Stimulated activated CD8-positive, alpha-beta memory T cell treated with anti-CD3 and anti-CD28 coated beads, Interleukin-4, amount 100 ng/mL, for 48 hours (primary cell): ENCODE measurements around the gene PIK3R1.
A peak's percentile ranks its signal among the peaks of the same experiment; 100 is the strongest.

Experiments used
- DNase-seq: peaks from one replicate; pipeline ENCODE4 v3.0.0-alpha.2; 2020

Gene PIK3R1

DNA sequence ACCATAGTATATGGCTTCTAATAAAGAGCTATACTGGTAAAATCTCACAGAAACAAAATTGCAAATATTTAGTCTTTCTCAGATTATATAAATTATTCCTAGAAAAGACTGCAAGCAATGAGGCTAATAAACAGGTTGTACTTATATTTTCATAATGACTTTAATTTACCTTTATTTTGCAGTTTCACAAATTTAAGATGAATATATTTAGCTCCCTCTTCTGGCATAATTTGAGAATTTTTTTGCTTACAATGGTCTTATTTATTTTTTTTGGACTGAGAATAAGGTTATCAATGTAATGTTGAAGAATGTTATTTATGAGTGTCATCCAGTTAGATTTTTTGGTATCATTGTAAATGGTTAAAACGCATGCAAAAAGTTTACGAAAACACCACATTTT is 56.7 kb downstream of the PIK3R1 start:
- no peak for DNase-seq

DNA sequence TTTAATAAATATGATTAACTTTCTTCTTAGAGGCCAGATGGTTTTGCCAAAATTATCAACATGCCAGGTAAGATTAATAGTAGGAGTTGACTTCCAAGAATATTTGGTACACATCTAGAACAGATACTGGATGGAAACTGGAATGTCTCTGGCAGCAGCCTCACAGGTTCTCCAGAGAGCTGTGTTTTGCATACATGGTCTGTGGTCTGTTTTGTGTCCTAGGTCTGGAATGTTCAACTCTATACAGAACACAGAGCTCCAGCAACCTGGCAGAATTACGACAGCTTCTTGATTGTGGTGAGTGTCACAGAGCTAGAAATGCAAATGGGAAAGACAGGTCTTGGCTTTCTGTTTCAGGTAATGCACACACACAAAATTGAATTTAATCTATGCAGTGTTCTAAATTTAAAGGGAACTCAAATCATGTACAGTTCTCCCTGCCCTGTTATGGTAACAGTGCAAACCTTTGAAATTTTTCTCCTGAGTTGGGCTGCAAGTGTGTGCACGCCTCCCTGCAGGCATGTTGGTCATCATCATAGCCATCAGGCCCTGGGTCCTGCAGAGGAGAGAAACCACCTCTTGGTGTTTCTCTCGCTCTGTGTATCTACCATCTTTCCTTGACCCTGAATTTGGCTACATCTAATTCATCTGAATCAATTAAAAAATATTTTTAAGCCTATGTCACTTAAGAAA is 58.3 kb downstream of the PIK3R1 start:
- DNase-seq = no peak

DNA sequence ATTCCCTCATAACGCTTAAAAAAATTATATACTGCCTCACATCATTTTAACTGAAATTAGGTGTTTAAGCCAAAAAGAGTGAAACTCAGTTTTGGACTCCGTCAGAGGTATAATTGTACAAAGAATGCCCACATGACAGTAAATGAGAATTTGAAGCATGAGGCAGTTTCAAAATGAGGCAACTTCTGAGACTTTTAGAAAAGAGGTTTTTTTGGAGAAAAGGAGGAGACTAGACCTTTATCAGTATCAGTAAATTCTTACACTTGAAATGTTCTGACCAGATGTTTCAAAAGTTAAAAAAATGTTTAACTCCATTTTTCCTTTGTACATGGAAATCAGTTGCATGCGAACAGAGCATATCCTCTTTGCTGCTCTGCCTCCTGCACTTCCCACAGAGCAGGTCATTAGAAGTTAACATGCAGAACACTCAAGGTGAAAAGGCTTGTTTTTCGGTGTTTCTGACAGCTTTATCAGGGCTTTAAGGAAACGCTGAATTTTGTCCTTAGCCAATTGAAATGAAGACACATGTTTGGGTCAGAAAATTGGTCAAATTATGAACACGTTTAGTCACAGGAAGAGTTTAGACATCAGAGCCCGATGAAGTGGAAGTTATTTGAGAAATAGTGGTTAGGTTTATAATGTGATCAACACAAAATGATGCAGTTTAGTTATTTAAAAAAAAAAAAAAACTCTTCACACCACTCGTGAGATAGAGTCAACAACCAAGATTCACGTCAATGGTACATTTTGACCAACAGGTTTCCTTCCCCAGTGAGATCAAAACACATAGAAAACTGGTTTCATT is 59.5 kb downstream of the PIK3R1 start:
- DNase-seq = no peak

DNA sequence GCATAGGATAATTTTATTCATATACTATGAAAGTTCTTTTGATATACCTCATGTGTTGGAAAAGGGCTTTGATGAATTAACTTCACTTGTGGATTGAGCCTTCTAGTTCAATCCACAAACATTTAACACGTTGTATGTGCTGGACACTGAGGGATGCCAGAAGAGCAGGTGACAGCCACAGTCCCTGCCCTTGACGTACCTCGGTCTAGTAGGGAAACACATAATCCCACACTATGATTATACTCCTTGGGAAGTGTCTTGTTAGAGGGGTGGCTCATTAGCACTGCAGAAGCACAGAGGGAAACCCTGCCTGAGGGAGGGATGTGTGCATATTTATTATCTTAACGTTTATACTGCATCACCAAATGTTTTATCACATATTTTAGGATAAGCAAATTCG is 61.2 kb downstream of the PIK3R1 start:
- no peak for DNase-seq

DNA sequence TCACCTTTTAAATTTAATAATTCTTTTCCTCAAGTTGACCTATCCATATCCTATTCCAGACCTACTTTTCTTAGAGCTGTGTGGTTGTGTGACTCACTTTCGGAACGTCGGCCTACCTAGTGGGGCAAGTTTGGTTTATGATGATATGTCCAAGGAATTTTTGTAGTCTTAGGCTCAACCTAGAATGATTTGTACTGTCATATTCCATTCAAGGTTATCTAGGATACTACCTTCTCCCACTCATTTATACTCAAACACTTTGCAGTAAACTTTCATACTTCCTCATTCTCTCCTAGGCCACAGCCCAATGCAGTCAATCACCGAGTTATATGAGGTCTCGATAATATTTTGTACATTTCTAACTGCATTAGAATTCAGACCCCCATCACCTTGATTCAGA is 61.9 kb downstream of the PIK3R1 start:
- no peak for DNase-seq

DNA sequence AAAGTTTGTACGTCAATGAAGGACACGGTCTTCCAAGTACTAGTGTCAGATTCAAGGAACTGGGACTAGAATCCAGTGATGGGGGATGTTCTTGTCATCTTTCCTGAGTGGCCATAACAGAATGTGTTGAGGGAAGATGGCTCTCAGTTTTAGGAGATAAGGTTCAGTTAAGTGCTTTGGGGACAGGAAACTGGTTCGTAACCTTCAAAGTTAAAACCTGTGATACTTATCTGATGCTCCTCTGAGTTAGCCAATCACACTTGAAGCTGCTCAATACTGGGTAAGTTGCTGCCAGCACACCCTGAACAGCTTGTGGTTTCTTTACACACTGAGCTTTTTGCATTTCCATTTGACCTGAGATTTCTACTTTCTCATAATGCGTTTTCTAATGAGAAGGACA is 64.4 kb downstream of the PIK3R1 start:
- DNase-seq = no peak

DNA sequence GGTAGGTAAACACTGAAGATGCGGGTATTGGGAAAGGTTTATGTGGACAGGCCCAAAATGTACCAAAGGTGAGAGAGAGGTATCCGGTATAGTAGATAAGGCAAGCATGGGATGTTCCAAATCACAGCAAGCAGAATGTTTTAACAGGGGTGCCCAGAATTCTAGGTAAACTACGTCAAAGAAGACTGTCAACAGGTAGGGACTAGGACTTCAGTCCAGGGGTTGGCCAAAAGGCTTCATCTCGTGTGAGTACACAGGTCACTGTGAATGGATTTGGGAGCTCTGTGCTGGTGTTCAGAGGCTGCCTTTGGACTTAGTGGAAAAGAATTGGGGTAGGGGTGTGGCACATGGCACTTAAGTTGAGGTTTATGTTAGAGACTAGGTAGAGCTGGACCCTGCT is 66.4 kb downstream of the PIK3R1 start:
- DNase-seq = no peak

DNA sequence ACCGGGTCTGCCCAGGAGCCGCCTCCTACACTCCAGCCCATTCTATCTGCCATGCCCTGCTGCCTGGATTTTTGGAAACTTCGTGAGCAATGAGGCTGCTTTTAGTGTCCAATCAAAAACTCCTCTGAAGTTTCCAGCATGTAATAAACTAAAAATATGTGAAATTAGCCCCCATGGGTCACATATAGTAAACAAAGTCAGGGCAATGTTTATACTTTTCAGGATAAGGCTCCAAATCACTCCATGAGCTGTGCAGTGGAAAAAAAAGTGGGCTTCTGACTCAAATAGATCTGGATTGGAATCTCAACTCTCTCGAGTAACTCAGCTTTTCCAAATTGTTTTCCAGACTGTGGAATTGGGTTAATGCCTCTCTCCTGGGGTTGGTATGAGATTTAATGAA is 68.2 kb downstream of the PIK3R1 start:
- no peak for DNase-seq

DNA sequence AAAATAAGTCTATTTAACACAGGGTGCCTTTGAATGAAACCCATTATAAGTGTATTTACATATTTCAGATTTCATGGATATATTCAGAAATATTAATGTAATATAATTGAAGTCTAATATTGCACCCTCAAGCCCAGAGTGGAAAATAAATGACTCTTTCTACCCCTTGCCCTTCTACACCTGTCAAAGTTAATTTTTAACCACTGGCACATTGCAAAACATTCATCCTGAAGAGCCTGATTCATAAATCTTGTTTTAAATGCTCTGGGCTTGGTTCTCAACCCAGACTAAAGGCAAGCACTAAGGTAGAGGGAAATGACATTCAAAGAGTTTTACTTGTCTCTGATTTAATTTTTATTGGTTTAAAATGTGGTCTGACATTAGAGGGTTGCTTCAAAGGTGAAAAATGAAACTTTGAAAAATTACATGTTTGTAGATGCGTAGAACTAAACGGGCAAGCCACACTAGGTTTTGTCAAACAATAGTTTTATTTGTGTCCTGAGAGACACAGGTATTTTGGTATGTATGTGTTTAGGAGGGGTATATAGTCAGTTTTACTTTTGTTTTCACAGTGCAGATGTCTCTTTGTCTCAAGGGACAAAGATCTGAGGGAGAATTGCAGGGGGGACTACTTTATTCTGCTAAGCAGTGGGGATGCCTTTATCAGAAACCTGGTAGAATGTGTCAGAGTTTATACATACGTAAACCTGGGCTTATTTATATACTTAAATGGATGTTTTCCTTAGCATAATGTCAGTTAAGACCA is 69.7 kb downstream of the PIK3R1 start:
- no peak for DNase-seq

DNA sequence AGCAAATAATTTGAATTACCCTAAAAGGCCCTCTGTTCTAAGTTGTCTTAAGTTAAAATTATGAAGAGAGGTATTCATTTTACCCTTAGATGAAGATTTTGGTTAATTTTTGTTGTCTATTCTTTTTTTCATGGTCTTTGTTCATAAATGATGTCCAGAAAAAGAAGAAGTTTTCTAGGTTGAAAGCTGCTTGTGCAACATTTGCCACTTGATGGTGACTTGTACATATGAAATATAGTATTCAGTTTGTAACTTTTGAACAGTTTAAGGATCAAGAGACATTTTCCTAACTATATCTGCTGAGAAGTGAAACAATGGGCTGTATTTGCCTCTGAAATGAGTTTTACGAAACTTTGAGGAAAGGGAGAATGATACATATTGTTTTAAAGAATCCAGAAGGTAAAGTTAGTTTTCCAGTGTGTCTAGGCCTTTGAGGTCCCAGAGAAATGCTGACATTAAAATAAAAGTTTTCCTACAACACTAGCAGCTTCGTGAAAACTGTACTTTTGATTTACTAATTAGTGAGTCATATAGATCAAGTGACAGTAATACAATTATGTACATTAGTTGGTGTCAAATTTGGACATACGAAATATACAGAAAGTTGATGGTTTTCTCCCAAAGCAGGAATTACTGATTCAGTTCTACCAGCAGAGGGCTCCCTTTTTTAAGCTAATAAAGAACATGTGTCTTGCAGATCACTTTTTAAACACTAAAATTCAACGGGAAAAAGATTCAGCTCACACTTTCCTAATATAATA is 70.5 kb downstream of the PIK3R1 start:
- DNase-seq = no peak

DNA sequence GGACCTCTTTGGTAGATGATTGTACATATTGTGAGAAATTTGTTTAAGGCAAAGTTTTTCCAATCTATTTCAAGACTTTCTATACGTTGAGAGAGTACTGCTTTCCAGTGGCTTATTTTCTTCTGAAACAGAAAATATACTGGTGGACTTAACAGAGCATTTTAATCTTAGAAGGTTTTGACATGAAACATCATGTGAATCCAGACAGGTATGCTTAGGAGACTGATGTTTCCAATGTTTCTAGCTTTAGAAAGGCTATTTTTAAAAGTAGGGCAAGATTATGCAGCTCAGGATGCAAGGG is 71.0 kb downstream of the PIK3R1 start:
- no peak for DNase-seq

DNA sequence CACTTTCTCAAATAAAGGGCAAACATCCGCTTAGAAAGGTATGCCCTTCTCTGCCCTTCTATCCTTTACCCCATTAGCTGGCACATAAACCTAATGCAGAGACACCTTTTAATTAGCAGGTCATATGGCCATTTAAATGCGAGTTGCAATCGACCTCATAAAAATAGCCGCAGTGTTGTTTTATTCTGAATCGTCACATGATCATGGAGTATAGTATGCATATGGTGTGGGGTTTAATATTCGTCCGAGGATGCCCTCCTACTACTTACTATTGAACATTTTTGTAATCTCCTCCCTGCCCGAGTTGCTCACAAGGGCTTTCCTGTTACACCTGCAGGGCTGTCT is 72.0 kb downstream of the PIK3R1 start:
- DNase-seq = no peak

DNA sequence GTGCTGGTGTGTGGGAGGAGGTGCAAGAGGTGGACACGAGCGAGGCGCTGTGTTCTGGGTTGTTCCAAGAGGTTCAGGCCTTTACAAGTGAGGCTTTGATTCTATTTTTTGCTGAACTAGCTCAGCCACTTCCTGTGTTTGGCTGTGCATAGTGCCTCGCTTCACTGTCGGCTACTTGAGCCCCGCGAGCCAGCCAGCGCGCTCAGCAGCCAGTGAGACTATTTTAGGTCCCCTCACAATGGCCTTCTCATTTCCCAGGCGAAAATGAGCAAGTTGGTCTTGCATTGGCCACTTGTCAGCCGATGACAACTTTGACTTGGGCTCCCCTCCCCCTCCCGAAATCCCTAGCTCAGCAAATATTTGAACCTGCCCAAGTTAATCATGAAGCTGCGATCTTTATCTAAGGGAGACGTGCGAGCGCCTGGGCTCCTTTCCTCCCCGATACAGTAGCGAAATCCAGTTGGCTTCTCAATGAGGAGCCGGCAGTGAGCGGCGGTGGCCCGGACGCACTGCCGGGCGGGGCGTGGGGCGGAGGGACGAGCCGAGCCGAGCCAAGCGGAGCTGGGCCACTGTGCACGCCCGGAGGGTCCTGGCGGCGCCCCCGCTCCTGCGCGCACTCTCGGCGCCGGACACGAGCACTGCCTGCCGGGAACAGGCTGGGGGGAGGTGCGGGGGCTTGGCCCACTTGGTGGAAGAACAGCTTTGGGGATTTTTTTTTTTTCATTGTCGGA is 72.6 kb downstream of the PIK3R1 start:
- DNase-seq = peak; percentile 54

DNA sequence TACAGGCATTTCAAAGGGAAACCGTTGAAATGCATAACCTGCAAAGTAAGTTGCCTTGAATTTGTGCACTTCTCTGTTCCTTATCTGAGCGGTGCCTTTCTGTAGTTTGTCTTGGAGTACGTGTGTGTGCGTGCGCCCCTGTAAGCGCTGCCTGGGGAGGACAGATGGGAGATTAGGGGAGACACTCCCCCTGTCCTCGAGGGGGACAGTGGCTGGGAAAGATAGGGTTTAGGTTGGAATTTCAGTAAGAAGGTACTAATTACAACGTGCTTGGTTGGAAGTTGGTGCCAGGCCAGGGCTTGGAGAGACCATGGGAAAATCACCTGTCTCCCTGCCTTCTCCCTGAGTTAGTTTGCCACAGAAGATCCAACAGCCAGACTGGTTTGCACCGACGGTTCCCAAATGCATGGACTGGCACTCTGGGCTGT is 73.2 kb downstream of the PIK3R1 start:
- no peak for DNase-seq

DNA sequence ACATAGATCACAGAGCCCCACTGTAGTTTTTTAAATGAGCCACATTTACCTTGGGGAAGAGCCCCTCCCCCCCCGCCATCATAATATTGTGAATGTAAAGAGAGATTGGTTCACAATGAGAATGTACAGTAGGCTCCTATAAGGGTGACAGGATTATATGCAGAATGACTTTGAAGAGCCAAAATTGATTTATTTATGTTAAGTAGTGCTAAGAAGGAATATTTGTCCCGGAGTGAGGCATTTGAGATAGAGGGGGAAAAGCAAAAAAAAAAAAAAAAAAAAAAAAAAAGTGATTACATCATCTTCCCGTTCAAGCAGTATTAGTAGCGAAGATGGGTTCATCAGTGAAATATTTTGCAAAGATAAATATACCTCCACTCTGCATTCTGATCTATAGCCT is 73.9 kb downstream of the PIK3R1 start:
- no peak for DNase-seq

DNA sequence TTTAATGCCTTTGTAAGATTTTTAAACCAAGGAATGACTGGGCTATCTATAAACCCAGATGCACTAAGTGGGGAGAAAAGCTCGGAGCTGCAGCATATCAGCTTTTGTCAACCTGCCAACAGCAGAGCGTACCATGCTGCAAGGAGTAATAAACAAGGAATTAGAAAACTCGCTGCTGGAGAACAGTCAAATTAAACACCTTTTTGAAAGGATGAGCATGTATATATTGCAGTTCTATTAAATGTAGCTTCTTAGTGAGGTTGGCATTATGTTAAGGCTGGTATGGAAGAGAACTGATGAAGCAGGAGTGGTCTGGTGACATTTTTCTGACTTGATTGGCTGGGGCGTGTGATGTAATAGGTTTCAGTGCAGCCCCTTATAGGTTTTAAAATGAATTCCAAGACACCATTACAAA is 74.7 kb downstream of the PIK3R1 start:
- no peak for DNase-seq

DNA sequence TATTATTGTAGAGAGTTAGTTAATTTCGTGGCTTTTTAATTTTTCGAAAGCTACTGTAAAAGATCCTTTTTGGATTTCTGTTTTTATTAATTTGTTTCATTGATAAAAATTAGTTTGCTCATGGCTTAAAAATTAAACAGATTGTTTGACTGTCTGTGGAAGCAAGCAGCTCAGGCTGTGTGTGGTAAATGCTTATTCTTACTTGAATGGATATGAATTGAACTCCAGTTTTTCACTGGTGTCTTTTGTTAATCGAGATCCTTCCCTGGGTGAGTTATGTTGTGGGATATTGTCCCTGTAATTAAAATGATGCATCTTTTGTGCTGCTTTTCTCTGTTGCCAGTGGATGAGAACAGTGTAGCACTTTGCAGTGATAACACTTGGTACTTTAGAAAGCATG is 75.3 kb downstream of the PIK3R1 start:
- DNase-seq = no peak

DNA sequence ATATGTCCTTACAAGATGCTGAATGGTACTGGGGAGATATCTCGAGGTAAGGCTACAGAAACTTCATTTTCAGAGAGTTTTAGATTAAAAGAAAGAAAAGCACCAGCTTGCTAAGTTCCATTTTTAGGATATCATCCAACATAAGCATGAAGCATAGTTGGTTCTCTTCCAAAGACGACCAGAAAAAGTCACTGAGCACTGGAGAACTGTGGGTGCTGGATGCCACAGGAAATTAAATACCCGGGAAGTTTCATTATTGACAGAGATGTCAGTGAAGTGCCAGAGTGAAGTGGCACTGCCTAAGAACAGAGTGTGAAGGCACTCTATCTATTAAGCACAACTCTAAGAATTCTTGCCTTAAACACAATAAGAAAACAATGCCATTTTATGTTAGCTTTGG is 76.8 kb downstream of the PIK3R1 start:
- DNase-seq = no peak

DNA sequence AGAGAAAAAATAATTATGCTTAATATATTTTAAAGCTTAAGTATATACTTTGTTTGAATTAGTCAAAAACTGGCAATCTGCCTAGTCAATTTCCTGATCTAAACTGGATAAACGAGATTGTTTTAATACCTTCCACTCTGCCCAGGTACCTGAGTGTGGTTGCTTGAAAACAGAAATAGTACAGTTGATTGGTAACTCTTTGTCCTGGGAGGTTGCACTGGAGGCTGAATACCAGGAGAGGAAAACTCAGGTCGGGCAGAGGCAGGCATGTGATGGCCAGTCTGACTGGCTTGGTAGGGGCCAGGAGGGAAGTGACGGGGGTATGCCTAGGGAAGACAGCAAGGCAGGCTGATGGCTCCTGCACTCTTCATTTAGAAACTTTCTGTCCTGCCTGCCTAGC is 80.2 kb downstream of the PIK3R1 start:
- DNase-seq = no peak

DNA sequence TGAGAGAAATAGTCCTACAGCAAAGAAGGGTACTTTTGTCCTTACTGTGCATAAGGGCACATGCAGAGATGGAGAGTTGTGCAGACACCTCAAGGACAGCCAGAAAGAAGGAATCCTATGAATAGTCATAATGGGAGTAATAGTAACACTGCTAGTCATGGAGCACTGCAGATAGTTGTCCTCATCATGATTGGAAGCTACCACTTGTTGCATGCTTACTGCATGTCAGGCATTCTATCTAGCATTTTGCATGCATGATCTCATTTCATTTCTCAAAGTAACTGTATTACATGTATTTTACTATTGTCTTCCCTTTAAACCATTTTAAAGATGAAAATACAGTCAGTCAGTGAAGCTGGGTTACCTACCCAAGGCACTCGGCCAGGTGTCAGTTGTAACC is 81.3 kb downstream of the PIK3R1 start:
- DNase-seq = no peak

DNA sequence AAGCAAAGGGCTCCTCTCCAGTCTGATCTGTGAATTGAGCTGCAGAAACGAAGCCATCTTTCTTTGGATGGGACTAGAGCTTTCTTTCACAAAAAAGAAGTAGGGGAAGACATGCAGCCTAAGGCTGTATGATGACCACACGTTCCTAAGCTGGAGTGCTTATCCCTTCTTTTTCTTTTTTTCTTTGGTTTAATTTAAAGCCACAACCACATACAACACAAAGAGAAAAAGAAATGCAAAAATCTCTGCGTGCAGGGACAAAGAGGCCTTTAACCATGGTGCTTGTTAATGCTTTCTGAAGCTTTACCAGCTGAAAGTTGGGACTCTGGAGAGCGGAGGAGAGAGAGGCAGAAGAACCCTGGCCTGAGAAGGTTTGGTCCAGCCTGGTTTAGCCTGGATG is 82.1 kb downstream of the PIK3R1 start:
- DNase-seq = no peak

DNA sequence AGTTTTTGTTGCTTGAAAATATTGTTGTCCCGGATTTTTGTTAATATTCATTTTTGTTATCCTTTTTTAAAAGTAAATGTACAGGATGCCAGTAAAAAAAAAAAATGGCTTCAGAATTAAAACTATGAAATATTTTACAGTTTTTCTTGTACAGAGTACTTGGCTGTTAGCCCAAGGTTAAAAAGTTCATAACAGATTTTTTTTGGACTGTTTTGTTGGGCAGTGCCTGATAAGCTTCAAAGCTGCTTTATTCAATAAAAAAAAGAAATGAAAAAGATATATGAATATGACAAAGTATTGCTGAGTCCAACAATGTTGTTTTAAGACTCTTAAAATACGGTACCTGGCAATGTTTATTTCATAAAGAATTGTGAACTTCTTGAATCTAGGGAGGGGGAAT is 82.9 kb downstream of the PIK3R1 start:
- DNase-seq = no peak

DNA sequence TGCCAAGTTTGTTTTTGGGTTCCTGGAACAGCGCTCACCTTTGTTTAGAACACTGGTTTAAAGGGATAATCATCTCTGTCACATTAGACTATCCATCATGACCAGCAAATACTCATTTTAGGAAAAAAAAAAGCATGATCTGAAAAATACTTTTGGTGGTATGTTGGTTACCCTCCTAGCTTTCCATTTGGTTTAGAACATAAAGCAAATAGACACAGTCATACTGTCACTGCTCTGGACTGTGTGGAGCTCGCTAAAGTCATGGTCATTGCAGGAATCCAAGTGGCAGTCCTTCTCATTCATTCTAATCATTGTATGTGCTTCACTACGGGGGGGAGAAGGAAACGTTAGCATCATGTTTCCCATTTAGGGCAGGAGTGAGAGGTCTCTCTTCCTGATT is 83.5 kb downstream of the PIK3R1 start:
- DNase-seq = no peak
